Endometrial microvascular endothelial cells (primary cell): ENCODE results near the gene MBD2. TPM values are rescaled to one million over a fixed set of nuclear protein-coding genes. Genes with fewer than 3 reads are reported as not detected.
"Not testable (repeated sequence)": the region's sequence is repeated elsewhere in the genome, so short reads cannot be mapped to it uniquely, and the experiment has no call there.

Source experiments
- in situ Hi-C: cut with HindIII; loops from 2 replicates; pipeline ENCODE4 v1.10.0; 2017; ENCODE audit warnings: low sequenced_read_pairs, low pct_unique_long_range_greater_than_20kb; ENCODE audit errors: inconsistent ontology term
- total RNA-seq: library from RNA; depleted of rRNA; stranded (reverse); fragments of >200 nt; gene quantifications from one replicate; pipeline ENCODE4 v1.2.3, GENCODE V29; 2015; ENCODE audit errors: inconsistent ontology term

MBD2 gene
- total RNA-seq, 1 donor from 2014 or later: 23.5 TPM

DNA sequence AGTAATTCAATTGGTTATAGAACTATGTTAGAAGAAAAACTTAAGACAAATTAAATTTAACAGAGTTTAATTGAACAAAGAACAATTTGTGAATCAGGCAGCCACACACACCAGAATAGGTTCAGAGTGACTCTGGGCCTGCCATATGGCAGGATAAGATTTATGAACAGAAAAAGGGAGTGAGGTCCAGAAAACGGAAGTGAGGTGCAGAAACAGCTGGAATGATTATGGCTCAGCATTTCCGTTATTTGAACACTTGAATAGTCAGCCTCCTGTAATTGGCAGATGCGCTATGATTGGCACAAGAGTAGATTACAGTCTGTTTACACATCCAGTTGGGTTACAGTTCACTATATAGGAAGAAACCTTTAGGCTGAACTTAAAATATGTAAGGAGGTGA is 99.0 kb downstream of the MBD2 start:
- in situ Hi-C loops: no loop called here

DNA sequence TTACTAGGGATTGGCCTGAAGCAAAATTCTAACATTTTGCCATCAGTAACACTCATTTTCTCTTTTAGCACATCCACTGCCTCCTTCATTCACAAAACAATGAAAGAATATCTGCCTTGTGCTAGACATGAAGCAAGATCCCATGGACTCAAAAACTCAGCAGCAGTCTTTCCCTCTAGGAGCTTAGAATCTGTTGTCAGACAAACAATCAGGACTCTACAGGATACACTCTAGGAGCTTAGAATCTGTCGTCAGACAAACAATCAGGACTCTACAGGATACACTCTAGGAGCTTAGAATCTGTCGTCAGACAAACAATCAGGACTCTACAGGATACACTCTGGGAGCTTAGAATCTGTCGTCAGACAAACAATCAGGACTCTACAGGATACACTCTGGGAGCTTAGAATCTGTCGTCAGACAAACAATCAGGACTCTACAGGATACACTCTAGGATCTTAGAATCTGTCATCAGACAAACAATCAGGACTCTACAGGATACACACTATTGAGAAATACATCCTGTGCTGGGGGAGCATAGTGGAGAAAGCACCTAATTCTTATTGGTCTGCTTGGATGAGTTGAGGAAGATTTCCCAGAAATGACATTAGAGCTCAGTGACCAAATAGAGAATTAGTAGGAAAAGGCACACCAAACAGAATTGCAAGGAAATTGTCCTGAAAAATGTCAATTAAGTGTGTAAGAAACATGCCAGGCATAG is 100.6 kb downstream of the MBD2 start:
- in situ Hi-C loops: not testable (repeated sequence)

DNA sequence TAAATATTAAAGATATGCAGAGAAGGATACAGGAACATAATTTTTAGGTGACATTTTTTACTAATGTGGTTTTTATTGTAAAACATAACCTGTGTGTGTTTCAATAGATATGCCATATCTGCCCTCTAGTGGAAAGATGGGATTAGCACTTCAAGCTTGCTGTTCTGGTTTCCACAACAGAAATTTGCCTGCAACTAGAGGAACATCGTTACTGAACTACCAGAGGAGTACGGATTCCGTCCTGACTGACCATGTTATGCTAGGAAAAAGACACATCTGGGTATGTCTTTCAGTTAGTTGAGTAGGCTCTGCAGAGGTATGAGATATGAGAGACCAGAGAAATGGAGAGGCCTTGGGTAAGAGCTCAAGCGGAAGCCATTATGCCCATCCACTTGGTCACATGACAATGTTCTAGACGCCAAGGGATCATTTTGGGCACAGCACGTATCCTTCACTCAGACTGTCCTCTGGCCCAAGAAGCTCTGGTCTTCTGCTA is 104.9 kb downstream of the MBD2 start:
- in situ Hi-C loops: no loop called here

DNA sequence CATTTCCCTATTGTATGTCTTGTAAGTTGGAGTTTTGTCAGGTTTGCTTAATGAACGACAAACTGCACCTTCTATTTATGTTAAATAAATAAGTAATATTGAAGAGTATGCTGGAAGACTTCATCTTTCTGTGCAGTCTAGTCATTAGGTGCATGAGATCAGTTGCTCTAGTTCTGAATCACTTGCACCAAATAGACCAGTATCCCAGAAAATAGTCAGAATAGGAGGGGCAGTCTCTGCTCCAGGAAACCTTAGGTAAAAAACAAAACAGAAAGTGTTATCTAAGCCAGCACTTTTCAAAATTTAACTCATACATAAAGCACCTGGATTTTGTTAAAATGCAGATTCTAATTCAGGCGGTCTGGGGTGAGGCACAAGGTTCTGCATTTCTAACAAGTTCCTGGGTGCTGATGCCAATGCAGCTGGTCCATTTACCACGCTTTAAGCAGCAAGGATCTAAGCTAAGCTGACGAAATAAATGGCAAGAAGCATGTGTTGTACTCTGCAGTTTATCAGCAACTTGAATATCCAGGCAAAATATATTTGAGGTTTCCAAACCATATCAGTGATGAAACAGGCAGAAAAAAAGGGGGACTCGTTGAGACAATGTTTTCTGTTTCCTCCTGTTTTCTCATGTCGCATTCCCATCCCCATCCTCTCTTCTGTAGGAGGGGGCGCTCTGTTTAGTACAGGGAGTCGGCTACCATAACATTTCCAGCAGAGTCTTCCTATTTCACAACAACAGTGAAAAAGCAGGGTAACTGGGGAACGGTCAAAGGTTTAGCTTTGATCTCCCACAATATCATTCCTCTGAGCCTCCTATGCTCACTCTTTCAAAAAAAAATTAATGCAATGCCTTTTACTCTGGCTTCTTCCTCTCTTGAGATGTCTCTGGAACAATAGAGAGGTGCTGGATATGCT is 106.4 kb downstream of the MBD2 start:
- in situ Hi-C loops: no loop called here

DNA sequence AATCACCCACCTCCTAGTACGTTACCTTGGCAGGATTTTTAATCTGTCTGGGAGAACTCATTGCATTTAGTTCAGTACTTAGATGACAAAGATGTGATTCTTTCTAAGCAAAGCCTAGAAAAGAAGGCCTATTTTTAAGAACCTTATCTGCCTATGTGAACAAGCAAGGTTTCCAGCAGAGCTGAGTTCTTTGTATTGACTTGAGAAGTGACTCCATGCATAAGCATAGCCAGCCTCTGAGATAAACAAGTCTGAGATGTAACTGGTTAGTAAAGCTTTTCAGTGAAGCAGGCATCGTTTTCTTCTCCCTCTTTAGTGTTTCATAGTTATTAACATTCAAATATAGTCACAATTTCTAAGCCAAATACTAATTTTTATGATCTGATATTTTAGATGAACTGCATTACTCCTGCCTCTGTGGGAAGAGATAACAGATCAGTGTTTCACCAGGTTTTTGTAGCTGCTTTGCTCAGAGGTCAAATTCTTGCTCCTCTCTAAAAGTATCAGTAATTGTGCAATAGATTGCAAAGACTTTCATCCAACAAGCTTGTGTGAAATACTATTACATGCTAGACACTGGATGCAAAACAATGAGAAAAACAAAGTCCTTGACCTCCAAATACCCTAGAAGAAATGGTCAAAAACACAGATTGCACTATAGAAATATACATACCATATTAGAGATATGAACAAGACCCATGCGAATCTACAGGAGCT is 107.8 kb downstream of the MBD2 start:
- in situ Hi-C loops: no loop called here

DNA sequence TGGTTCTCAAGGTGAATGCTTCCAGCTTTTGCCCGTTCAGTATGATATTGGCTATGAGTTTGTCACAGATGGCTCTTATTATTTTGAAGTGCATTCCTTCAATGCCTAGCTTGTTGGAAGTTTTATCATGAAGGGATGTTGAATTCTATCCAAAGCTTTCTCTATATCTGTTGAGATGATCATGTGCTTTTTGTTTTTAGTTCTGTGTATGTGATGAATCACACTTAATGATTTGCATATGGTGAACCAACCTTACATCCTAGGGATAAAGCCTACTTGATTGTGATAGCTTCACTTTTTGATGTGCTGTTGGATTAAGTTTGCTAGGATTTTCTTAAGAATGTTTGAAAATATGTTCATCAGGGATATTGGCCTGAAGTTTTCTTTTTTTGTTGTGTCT is 112.1 kb downstream of the MBD2 start:
- in situ Hi-C loops: no loop called here

DNA sequence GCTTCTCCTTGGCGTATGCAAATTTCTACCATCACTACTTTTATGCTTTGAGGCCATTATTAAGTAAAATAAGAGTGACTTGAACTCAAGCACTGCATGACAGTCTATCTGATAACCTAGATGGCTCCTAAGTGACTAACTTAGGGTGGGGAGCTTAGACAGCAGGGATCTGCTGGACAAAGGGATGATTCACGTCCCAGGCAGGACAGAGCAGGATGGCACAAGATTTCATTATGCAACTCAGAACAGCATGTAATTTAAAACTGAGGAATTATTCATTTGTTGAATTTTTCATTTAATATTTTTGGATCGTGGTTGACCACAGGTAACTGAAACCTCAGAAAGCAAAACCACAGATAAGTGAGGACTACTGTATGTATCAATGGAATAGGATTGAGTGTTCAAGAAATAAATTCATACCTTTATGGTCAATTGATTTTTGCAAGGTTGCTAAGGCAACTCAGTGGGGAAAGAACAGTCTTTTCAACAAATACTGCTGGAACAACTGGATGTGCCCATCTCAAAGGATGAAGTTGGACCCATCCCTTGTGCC is 115.3 kb downstream of the MBD2 start:
- in situ Hi-C loops: no loop called here

DNA sequence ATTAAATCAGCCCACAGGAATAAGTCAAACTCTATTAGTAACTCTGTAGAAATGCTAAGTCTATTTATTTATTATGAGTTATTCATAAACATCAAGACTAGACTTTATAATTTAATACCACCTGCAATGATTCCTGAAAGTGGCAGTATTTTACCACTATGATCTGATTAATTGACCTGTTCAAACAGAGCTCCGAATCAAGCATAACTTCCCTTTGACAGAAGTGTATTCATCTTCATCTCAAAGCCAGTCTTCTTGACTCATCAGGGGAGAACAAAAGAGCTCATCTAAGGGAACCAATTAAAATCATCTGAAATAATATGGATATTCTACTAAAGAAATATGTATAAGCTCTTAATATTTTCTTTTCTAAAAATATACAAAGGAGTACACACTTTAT is 122.3 kb downstream of the MBD2 start:
- in situ Hi-C loops: no loop called here

Other genes with a start within 250 kb of the MBD2 start
- gene POLI, start 44.8 kb upstream of the MBD2 start, total RNA-seq: 8.7 TPM
- not detected for gene STARD6, start 133.2 kb upstream of the MBD2 start, total RNA-seq
- gene C18orf54, start 133.2 kb upstream of the MBD2 start, total RNA-seq: 15.4 TPM